SK-N-SH treated with all-trans-retinoic acid at 6 μM for 48 hours (cell line): ENCODE measurements around the gene IRAG1.

ENCODE experiments used
- ARNTL ChIP-seq: fragments of 450-650 bp; formaldehyde crosslinking; IDR thresholded peaks from 2 replicates; pipeline ENCODE4 v1.5.0; 2020; ENCODE audit warnings: low read depth, mild to moderate bottlenecking, moderate library complexity, borderline replicate concordance
- CREB5 ChIP-seq: fragments of 250-450 bp; sonication (Bioruptor Pico); IDR thresholded peaks from 2 replicates; pipeline ENCODE4 v1.5.1; 2020; ENCODE audit warnings: low read depth, mild to moderate bottlenecking, moderate library complexity
- SNAI2 ChIP-seq: fragments of 250-450 bp; sonication (Bioruptor Pico); IDR thresholded peaks from 2 replicates; pipeline ENCODE4 v1.5.0; 2020; ENCODE audit warnings: mild to moderate bottlenecking, moderate library complexity
- TCF4 ChIP-seq: fragments of 250-450 bp; sonication (Bioruptor Pico); IDR thresholded peaks from 2 replicates; pipeline ENCODE4 v1.8.0; 2021; ENCODE audit warnings: mild to moderate bottlenecking, moderate library complexity, borderline replicate concordance
- ZFP3 ChIP-seq: fragments of 250-450 bp; sonication (Bioruptor Pico); IDR thresholded peaks from 2 replicates; pipeline ENCODE4 v1.5.0; 2020; ENCODE audit warnings: mild to moderate bottlenecking, moderate library complexity
- ZNF70 ChIP-seq: fragments of 450-650 bp; formaldehyde crosslinking; IDR thresholded peaks from 2 replicates; pipeline ENCODE4 v1.5.0; 2020; ENCODE audit warnings: mild to moderate bottlenecking, moderate library complexity

DNA sequence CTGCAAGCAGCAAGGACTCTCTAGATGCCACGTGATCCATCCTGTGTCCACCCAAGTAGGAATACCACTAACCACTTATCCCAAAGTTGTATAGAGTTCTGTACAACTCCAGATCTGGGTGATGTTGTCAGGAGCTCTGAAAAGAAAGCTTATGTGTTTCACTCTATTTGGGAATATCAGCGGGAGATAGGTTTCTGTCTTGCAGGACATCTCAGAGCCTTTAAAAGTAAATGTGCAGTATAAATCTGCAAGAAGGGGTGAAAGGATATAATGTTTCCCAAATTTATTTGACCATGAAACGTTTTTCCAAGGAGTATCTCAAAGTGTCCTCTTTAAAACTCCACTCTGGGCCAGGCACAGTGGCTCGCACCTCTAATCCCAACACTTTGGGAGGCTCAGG, 13.9 kb downstream of the IRAG1 start:
- TF ChIP-seq CREB5 (CRISPR knock-in tag) (no peak), ZNF70 (CRISPR knock-in tag) (no peak), ZFP3 (CRISPR knock-in tag) (no peak), SNAI2 (CRISPR knock-in tag) (no peak), TCF4 (CRISPR knock-in tag) (no peak), ARNTL (no peak)
